Skeletal muscle satellite cell (primary cell): ENCODE data around the gene TLR6.
A peak's percentile ranks its signal among the peaks of the same experiment; 100 is the strongest.

Source experiments
- H3K27me3 ChIP-seq: 2 replicates; pipeline ENCODE4 v1.7.0; 2013; ENCODE audit warnings: low read length; ENCODE audit not compliant: control insufficient read depth, insufficient read depth
- H3K36me3 ChIP-seq: 2 replicates; pipeline ENCODE4 v1.7.0; 2013; ENCODE audit warnings: mild to moderate bottlenecking, control low read depth, low read length; ENCODE audit not compliant: insufficient read depth
- H3K4me1 ChIP-seq: 2 replicates; pipeline ENCODE4 v1.7.0; 2013; ENCODE audit warnings: low read length; ENCODE audit not compliant: control insufficient read depth, insufficient read depth
- H3K4me2 ChIP-seq: 2 replicates; pipeline ENCODE4 v1.7.0; 2013; ENCODE audit warnings: mild to moderate bottlenecking, low read length
- H3K4me3 ChIP-seq: 2 replicates; pipeline ENCODE4 v1.7.0; 2013; ENCODE audit warnings: low read length
- H3K9ac ChIP-seq: 2 replicates; pipeline ENCODE4 v1.7.0; 2013; ENCODE audit warnings: mild to moderate bottlenecking, low read depth, low read length, moderate library complexity
- H3K9me3 ChIP-seq: replicated peaks from 2 replicates; pipeline ENCODE4 v1.7.0; 2013; ENCODE audit warnings: mild to moderate bottlenecking, control low read depth, low read length

The TLR6 gene

DNA sequence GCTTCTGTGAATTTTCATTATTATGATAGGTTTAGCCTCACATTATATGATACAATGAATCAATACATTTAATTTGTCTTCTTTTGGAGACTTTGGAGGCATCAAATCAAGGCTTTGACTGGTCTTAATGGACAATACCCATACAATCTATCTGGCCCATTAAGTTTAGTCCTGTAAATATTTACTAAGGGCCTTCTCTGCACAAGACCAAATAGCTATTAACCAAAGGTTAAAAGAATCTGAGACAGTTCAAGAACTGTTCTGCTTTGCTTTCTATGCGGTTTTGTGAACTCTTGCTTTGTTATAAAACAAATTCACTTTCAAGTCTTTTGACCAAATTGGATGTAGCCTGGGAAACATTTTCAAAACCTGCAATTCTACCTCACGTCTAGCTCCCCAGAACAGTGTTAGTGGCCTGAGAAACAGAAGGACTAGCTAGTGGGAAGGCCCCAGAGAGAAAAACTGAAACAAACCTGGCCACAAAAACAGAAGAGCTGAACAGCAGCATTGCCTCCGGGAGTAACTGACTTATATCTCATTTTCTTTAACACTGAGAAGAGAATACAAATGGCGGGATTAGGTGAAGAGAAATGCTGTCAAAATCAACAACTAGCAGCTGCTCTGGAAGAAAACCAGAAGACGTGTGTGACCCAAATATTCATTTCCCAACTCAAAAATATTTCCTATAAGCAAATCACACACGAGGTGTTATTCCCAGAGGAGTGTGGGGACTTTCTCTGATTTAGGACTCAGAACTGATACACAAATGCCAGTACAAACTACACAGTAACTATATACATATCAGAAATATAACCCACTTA lies 52.6 kb downstream of the TLR6 start:
- Histone ChIP-seq H3K4me1 (peaks cover 25% of the 10 kb centered on the region), H3K36me3 (no peaks in the 10 kb centered on the region), H3K9me3 (no peaks in the 10 kb centered on the region), H3K4me3 (no peak overlapping the region), H3K4me2 (peak overlapping the region; percentile 46), H3K27me3 (no peaks in the 10 kb centered on the region), H3K9ac (peak overlapping the region; percentile 26)

DNA sequence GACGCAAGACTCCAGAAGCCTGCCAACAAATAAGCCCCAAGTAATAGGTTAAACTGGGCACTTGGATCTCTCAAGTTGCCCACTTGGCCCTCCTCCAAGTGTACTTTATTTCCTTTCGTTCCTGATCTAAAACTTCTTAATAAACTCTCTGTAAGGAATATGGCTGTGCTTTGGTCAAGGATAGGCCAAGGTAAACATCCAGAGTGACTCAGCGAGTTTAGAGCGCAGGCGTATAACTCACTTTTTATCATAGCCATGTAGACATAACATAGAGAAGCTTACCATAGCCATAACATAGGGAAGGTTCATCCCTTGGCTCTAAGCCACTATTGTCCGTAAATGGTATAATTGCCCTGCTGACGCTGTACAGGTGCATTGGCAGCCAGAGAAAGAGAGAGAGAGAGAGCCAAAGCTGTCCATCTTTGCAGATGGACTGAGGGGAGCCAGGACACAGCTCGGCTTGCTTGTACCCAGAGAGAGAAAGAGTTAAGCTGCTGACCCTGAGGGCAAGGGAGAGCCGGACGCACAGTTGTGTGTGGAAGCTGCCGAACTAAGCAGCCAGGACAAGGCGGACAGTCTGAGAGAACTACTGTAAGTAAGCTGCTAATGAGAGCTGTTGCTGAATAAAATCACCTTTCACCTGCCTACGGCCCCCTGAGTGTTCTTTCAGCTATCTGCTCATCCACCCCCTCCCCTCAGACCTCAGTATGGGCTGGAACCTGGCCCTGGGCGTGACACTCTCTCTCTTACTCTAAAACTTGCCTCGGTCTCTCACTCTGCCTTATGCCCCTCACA lies 53.9 kb downstream of the TLR6 start:
- no peaks in the 10 kb centered on the region for H3K27me3 ChIP-seq
- H3K4me2 ChIP-seq, result no peak overlapping the region
- H3K9me3 ChIP-seq, result no peaks in the 10 kb centered on the region
- no peak overlapping the region for H3K4me3 ChIP-seq
- peaks cover 25% of the 10 kb centered on the region for H3K4me1 ChIP-seq
- no peaks in the 10 kb centered on the region for H3K36me3 ChIP-seq
- H3K9ac ChIP-seq, result no peak overlapping the region

DNA sequence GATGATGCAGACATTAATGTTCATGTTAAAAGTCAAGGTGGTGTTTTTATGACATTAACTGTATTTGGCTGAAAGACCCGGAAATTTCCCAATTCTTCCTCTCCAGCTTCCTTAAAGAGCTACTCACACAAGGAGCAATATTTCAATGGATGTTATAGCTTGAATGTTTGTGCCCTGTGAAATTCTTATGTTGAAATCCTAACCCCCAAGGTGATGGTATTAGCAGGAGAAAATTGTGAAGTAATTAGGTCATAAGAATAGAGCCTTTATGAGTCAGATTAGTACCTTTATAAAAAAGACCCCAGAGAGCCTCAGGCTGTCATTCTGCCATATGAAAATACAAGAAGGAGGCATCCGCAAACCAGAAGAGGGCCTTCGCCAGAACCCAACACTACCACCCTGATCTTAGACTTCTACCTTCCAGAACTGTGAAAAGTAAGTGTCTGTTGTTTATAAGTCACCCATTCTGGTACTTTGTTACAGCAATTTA lies 55.6 kb downstream of the TLR6 start:
- no peaks in the 10 kb centered on the region for H3K9me3 ChIP-seq
- H3K27me3 ChIP-seq, result no peaks in the 10 kb centered on the region
- H3K4me3 ChIP-seq, result no peak overlapping the region
- no peak overlapping the region for H3K9ac ChIP-seq
- H3K36me3 ChIP-seq, result no peaks in the 10 kb centered on the region
- H3K4me1 ChIP-seq, result peaks cover 24% of the 10 kb centered on the region
- H3K4me2 ChIP-seq, result no peak overlapping the region

DNA sequence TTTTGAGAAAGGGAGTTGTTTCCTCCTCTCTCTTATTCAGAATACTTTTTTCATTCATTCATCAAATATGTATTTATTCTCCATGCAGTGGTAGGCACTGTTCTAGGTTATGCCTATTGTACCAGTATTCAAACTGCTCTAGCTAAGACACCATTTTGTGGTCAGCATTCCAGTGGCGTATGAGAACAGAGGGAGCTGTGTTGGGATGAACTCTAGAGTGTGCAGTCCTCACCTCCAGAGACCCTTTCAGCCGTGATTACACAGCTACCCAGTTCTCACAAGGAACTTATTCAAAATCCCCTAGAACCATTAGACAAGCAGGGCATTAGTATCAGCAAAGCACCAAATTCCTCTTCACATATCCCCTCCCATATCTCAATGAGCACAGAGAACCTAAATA lies 56.3 kb downstream of the TLR6 start:
- Histone ChIP-seq H3K27me3 (no peaks in the 10 kb centered on the region), H3K4me1 (peaks cover 17% of the 10 kb centered on the region), H3K36me3 (no peaks in the 10 kb centered on the region), H3K9me3 (no peaks in the 10 kb centered on the region), H3K4me2 (no peak overlapping the region), H3K9ac (no peak overlapping the region), H3K4me3 (no peak overlapping the region)

DNA sequence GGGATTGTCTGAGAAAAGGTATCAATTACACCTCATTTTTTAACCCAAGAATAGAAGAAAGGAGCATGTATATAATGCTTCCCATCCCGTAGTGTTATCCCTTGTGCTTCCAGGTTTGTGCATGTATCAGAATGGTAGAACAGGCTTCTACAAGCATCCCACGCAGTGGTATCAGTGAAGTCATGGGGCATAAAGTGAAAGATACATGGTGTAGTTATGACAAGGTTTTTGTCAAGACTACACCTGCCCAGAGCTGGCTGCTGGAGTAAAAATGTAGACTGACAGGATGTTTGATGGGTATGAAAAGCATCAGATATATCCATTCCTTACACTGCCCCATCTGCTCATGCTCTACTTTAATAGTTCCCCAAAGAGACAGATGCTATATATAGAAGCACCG lies 61.5 kb downstream of the TLR6 start:
- no peaks in the 10 kb centered on the region for H3K4me1 ChIP-seq

DNA sequence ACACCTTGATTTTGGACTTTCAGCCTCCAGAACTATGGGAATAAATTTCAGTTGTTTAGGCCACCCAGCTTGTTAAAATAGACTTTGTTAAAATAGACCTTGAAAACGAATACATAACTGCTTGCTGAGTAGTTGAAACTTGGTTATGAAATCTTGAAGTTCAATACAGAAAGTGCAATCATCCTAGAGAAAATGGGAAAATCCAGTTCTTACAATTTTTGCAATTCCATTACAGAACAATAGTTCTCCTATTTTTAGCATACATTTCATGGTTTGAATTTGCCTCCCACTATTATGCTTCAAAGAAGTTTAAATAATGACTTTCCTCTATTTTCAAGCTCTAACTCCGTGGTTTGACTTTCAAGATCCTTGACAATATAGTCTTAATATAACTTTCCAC lies 62.6 kb downstream of the TLR6 start:
- Histone ChIP-seq H3K9ac (no peak overlapping the region), H3K4me1 (no peaks in the 10 kb centered on the region), H3K27me3 (no peaks in the 10 kb centered on the region), H3K9me3 (no peaks in the 10 kb centered on the region), H3K36me3 (no peaks in the 10 kb centered on the region), H3K4me2 (no peak overlapping the region), H3K4me3 (no peak overlapping the region)

More for the DNA sequence above, 61.5 kb downstream of the TLR6 start:
- H3K27me3 ChIP-seq, result no peaks in the 10 kb centered on the region
- no peak overlapping the region for H3K4me2 ChIP-seq
- H3K36me3 ChIP-seq, result no peaks in the 10 kb centered on the region
- no peak overlapping the region for H3K9ac ChIP-seq
- no peak overlapping the region for H3K4me3 ChIP-seq
- no peaks in the 10 kb centered on the region for H3K9me3 ChIP-seq

DNA sequence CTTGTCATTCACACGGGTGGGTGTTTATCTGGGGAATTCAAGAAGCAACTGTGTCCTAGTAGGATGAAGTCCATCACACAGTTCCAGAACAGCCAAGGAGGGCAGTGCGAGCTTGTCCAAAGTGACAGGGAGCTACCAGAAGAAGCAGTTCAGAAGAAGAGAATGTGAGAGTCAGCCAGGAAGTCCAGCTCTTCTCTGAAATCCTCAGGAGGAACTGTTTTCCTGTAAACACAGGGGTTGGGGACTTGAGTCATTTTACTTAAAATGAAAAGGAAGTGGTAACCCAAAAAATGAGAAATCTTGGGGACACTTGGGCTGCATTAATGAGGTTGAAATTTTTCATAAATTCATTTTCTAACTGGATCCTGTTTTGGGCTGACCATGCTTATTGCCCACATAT lies 65.6 kb downstream of the TLR6 start:
- H3K27me3 ChIP-seq, result no peaks in the 10 kb centered on the region
- no peaks in the 10 kb centered on the region for H3K36me3 ChIP-seq
- no peaks in the 10 kb centered on the region for H3K9me3 ChIP-seq
- no peak overlapping the region for H3K9ac ChIP-seq
- no peak overlapping the region for H3K4me3 ChIP-seq
- H3K4me2 ChIP-seq, result no peak overlapping the region
- no peaks in the 10 kb centered on the region for H3K4me1 ChIP-seq

DNA sequence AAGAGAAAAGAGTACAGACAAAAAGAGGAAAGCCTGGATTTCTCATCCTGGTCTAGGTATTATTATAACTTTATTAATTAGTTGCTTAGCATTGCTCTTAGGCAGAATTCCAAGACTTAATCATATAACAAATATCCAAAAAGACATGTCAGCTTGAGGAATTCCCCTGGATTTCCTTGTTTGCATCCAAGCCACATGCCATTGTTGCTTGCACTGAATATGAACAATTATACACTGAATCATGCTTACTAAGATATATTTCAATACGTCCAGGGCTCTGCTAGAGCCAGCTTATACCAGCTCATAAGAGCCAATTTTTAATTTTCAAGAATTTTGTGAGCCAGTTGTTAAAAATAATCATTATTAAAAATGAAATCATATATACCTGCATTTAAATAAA lies 68.3 kb downstream of the TLR6 start:
- H3K4me3 ChIP-seq, result no peak overlapping the region
- H3K36me3 ChIP-seq, result no peaks in the 10 kb centered on the region
- H3K4me1 ChIP-seq, result no peaks in the 10 kb centered on the region
- H3K9ac ChIP-seq, result no peak overlapping the region
- no peak overlapping the region for H3K4me2 ChIP-seq
- H3K27me3 ChIP-seq, result no peaks in the 10 kb centered on the region
- H3K9me3 ChIP-seq, result no peaks in the 10 kb centered on the region

DNA sequence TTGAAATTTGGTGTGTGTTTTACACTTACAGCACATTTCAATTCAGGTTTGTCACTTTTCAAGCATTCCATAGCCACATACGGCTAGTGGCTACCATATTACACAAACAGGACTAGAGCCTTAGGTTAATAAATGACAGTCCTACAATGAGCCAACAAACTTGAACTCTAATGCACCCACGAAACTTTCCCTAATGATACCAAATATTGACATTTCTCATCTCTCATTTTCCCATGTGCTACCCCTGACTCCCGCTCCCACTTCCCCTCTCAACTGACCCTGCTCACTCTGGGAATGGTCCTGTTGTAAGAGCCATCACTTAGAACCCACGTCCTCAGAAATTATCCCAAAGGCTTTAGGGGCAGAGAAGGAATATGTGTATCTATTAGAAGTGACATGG lies 68.9 kb downstream of the TLR6 start:
- H3K27me3 ChIP-seq, result no peaks in the 10 kb centered on the region
- no peaks in the 10 kb centered on the region for H3K9me3 ChIP-seq
- H3K9ac ChIP-seq, result no peak overlapping the region
- no peaks in the 10 kb centered on the region for H3K36me3 ChIP-seq
- H3K4me1 ChIP-seq, result no peaks in the 10 kb centered on the region
- no peak overlapping the region for H3K4me3 ChIP-seq
- H3K4me2 ChIP-seq, result no peak overlapping the region

DNA sequence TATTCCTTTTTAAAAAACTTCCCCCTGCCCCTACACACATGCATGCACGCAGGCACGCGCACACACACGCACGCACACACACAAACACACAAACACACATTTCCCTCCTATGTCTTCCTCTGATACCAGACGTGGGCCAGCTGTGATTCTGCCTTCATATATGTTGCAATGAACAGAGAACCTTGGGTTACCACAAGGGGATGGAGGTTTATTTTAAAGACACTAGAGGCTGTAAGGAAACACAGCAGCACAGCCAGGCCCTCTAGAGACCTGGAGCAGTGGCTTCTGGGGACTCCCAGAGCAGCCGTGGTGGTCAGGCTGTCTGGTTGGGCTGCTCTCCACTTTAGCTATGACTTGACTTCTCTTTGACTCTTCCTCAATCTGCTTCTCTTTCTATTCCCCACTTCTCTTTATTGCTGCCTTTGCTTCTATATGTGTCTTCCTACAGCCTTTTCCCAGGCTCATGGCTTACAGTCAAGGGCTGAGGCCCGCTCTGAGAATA lies 70.7 kb downstream of the TLR6 start:
- no peaks in the 10 kb centered on the region for H3K4me1 ChIP-seq
- no peaks in the 10 kb centered on the region for H3K27me3 ChIP-seq
- no peak overlapping the region for H3K4me2 ChIP-seq
- no peaks in the 10 kb centered on the region for H3K36me3 ChIP-seq
- no peaks in the 10 kb centered on the region for H3K9me3 ChIP-seq
- no peak overlapping the region for H3K9ac ChIP-seq
- H3K4me3 ChIP-seq, result no peak overlapping the region

DNA sequence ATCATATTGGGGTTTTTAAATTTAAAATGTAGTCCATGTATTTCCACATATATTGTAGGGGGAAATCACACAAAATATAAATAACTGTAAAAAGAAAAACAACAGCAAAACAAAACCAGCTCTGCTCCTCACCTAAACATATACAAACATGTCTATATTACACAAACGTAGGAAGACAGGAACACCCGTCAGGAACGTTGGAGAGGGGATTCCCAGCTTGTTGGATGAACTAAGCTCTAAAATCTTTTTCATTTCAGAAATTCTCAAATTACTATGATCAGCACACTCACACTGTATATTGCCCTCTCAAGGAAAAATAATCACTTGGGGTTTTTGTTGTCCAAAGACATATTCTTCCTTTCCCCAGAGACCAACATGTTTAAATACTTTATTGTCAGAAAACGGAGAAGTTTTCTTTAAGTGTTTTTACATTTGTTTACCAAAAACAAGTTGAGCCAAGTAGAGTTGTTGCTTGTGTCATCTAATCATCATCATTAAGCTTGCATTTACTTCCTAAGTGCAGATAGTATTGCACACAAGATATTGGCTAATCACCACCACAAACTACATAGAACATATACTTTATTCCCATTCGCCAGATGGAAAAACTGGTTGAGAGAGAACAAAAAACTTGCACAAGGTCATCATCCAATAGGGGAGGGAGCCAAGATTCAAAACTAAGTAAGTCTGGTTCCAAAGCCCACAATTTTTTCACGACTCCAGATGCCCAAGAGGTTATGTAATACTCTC lies 71.4 kb downstream of the TLR6 start:
- Histone ChIP-seq H3K4me1 (no peaks in the 10 kb centered on the region), H3K9me3 (no peaks in the 10 kb centered on the region), H3K4me3 (no peak overlapping the region), H3K4me2 (no peak overlapping the region), H3K9ac (no peak overlapping the region), H3K36me3 (no peaks in the 10 kb centered on the region), H3K27me3 (no peaks in the 10 kb centered on the region)
